ENCODE results near the gene SLC13A1.

- TF ChIP-seq CTCF (IDR thresholded peaks at IDR 0.05) (peak; percentile 60 to 87 (median 80)), POLR2A (IDR thresholded peaks at IDR 0.05) (no peak)
Measured at GRCh38 chr7:123154231-123154860, 45.4 kb downstream of the SLC13A1 start.

Data from body of pancreas (tissue), 4 donors.